GM18511 (cell line): ENCODE data around the gene FRMD5.
"Not testable (repeated sequence)": the region's sequence is repeated elsewhere in the genome, so short reads cannot be mapped to it uniquely, and the experiment has no call there.

Source experiments
- ATAC-seq: cut with Tn5 transposase; IDR thresholded peaks from one replicate; pipeline ENCODE4 v1.9.1; 2021; ENCODE audit warnings: mild to moderate bottlenecking, moderate library complexity; ENCODE audit not compliant: unreplicated experiment

FRMD5 gene

DNA sequence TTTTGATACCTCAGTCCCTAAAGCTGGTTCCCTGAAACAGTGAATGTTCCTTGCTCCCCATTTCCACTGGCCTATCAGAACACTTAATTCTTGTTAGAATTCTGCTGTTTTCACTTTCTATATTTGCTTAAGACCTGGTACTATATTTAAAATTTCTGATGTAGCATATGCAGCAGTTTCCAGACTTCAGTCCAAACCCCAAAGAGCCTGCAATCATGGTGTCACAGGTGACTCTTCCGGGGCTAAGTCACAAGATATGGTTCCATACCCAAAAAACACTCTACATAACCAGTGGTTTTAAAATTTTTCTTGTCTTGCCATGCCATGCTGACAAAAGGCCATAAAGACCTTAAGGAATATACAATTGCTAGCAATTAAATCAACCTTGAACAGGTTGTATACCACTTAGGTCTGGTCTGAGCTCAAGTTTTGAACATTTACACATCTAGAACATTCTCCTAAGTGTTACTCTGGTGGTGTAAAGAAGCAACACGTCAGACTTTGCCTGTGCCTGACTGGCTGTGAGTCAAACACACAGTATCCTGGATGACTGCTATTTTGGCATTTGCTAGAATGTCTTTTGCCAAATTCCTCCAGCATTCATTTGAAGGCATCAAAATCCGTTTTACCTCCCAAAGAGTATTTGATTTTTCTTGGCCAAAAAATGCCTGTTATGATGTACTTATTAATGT lies 160.0 kb downstream of the FRMD5 start:
- ATAC-seq, result no peak

DNA sequence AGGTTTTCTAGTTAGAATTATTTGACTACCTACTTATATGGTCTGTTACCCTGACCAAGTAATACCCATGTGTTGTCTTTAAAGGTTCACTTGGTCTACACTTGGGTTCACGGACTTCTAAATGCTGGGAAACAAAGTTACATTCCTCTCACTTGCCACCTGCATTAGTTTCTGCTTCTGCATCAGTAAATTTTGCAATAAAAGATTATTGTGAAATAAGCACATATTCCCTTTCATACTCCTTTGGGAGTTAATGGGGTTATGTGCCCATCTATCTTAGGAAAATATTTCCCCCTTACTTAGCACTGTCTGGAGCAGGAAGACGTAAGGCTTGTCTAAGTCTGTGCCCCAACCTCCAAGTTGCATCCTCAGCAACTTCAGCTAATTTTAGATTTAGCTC lies 160.7 kb downstream of the FRMD5 start:
- ATAC-seq, result no peak

DNA sequence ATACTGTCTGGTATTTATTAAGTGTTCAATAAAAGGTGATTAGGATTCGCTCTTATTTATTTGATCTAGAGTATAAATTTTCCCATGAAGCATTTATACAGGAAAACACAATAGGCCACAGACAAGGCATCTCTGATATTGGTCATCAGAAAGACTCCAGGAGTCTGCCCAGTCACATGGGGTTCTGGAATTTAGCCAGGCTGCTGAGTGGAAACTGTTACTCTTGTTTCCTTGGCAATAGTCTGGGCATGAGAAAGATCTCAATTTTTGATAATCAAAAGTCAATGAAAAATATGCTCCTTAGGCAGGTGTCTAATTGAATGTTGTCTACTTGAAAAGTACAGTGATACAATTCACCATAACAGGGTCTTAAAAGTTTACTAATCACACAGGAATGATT lies 161.2 kb downstream of the FRMD5 start:
- ATAC-seq, result no peak

DNA sequence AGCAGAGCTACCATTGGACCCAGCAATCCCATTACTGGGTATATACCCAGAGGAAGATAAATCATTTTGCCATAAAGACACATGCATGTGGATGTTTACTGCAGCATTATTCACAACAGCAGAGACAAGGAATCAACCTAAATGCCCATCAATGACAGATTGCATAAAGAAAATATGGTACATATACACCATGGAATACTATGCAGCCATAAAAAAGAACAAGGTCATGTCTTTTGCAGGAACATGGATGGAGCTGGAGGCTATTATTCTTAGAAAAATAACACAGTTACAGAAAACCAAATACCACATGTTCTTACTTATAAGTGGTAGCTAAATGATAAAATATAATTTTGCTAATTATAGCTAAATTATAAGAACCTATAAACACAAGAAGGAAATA lies 162.3 kb downstream of the FRMD5 start:
- ATAC-seq, result not testable (repeated sequence)

DNA sequence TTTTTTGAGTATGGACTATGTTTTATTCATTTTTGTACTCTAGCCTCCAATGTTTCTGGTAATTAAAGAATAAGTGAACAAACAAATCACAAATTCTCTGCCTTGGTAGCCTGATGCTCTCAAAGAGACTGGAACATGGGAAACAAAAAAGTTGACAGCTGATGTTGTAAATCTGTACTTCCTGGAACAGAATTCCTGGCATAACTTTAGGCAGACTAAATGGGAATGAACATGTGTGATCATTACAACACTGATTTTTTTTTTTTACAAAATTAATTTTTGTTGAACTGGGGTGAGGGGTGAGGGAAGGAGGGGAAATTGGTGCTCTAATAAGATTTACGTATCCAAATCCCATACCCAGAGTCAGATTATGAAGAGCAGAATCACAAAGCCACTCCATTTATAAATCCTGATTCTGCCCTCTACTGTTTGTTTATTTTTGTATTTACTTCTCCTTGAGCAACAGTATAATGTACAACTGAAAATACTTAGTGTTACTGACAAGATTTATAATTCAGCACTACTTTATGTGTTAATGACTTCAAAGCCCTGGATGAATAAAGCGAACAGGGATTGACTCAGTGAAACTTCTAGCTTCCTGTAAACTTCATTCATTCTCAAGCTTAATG lies 165.0 kb downstream of the FRMD5 start:
- no peak for ATAC-seq

DNA sequence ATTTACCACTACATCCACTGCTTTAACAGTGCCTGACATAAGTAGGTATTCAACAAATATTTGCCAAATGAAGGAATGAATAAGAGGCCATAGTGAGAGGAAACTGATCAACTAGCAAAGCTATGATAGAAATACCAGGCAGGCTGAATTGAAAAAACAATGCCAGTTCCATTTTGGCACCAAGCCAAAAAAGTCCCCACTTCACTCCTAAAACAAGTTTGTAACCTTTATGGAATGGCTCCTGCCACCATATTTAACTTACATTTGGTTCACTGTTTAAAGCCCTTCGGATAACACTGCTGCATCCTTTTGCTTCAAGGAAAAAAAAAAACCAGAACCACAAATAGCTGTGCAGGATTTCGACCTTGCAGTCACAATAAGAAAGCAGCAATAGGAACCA lies 166.1 kb downstream of the FRMD5 start:
- ATAC-seq, result no peak

DNA sequence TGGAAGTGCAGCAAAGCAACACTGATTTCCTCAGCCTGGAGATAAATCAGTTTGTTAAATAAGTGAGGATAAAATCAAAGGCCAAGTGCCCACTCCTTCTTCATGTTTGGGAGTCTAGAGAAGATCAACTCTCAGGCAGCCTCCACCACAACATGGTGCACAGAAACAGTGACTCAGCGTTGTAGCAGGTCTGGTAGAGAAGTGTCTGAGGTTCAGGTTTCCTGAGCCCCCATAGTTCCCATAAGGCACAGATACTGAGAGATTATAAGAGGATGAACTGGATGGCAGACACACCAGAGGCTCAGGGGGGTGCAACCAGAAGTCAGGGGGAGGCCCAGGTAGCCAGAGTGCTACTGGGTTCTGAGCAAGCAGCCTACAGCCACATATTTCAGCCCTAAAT lies 166.7 kb downstream of the FRMD5 start:
- no peak for ATAC-seq

DNA sequence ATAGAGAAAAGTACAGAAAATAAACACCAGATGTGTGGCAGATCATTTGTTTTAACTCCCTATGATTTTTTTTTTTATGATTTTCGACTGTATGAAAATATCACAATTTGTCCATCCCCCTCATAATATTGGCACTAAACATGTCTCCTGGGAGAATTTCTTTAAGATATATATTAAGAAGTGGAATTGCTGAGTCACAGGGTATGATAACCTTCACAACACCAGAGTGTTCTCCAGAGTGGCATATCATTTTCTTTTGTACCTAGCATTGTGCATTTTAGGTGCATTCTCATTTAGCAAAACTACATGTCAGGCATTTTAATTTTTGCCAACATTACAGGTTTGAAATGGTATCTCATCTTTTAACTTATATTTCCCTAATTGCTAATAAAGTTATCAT lies 170.9 kb downstream of the FRMD5 start:
- no peak for ATAC-seq

DNA sequence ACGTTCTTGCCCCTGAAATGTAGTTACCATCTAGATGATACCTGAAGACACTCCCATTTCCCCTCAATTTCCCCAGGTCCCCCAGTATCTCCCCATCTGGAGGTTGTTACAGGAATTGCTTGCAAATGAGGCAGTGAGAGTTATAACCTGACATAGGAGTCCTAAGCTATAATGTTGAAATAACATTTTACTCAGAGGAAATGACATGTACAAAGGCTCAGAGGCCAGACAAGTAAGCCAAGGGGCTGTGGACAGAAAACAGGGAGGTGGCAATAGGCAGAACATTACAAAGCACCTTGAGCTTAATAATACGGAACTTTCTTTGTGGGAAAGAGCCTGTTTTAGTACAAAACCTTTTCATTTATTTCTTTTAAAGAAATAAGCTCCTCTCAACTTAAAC lies 171.9 kb downstream of the FRMD5 start:
- ATAC-seq, result no peak

DNA sequence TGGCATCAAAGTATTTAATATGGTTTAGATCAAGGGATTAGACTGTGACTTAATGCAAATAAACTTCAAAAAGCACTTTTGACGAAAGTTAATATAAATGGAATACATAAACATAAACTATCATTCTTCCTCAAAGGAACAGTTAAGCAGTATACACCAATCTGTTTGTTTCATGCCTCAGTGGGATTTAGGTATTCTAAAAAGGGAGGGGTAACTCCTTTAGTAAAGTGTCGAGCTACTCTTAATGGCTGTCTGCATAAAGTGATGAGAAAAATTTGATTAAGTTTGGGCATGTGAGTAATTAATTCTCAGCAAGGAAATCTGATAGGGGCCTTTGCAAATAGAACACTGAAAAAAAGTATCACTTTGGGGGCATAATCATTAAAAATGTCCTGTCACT lies 176.9 kb downstream of the FRMD5 start:
- no peak for ATAC-seq

DNA sequence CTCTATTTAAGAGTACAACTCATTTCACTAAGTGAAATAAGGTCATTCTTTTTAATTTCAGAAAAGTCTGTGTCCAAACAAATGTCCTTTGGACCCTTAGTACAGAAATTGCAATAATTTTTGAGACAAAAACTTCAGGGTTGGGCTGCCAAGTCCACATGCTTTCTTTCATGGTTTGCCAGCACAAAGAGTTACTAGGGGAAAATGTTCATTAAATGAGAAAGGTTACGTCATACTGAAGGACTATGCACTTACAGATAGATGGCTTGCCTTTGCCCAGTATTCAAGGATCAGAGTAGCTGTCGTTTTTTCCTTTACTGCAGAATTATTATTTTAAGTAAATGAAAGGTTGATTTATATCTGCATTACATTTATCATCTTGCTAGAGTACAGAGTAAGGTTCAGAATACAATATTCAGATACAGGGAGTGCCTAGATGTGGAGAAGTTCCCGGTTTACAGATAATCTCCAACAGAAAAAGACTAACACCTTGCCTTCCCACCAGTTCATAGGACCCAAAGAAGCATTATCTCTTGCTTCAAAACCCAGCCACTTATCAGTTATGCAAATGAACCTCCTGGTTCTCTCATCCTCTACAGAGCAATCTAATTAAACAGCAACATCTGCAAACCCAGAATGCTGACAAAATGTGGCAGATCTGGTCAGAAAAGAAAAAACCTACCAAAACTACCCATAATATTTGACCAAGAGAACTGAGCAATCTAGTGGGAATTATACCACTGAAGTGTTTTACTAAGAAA lies 179.3 kb downstream of the FRMD5 start:
- ATAC-seq, result no peak

DNA sequence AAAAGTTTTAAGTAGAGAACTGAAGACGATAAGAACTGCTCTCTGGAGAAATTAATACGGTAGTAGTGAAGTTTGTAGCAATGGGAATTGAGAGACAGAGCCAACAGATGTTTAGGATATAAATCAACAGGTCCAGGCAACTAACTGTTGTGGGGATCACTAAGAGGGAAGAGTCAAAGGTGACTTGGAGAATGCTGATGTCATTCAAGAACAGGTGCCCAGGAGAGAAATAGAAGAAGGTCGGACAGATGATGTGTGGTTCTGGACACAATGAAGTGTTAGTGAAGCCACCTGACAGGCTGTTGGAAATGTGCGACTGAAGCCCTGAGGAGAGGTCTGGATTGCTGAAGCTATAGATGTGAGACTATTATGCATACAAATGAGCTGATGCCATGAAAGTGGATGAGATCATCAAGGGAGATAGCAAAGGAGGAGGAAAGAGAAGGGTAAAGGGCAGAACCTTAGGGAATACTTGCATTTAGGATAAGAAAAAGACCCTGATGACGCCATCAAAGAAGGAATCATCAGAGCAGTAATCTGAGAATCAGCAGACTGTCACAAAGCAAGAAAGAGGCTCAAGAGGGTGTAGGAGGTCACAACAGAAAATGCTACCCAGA lies 183.7 kb downstream of the FRMD5 start:
- no peak for ATAC-seq

DNA sequence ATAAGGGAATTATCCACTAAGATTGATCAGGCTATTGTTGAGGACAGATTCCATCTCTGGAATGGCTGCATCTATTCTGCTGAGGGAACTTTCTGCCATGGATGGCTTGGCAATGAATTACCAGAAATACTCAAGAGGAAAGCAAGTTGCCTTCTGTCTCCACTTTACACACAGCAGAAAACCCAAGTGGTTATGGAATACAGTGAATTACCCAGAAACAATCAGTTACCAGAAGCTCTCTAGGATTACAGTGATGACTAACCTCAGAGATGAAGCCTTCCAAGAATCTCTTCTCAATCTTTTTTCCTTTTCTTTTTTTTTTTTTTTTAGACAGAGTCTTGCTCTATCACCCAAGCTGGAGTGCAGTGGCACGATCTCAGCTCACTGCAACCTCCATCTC lies 185.0 kb downstream of the FRMD5 start:
- no peak for ATAC-seq

DNA sequence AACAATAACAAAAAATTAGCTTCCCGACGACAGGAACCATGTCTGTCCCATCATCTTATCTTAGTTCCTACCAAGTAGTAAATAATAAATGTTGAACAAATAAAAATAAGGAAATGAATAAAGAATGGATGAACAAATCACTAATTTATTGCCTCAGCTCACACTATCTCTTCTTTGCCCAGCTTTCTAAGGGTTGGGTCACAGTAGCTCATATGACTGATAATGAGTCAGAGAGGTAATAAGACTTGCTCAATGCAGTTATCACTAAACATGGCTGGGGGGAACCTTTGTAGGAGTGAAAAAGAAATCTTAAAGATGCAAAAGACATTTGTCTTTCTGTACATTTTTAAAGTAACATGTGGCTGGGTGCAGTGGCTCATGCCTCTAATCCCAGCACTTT lies 186.0 kb downstream of the FRMD5 start:
- no peak for ATAC-seq

DNA sequence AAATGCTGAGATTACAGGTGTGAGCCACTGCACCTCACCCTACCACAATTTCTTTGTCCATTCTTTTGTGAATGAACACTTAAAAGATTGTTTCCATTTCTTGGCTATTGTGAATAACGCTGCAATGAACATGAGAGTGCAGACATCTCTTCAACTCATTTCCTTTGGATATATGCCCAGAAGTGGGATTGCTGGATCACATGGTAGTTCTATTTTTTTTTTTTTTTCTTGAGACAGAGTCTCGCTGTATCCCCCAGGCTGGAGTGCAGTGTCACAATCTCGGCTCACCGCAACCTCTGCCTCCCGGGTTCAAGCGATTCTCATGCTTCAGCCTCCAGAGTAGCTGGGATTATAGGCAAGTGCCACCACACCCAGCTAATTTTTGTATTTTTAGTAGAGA lies 194.8 kb downstream of the FRMD5 start:
- not testable (repeated sequence) for ATAC-seq

DNA sequence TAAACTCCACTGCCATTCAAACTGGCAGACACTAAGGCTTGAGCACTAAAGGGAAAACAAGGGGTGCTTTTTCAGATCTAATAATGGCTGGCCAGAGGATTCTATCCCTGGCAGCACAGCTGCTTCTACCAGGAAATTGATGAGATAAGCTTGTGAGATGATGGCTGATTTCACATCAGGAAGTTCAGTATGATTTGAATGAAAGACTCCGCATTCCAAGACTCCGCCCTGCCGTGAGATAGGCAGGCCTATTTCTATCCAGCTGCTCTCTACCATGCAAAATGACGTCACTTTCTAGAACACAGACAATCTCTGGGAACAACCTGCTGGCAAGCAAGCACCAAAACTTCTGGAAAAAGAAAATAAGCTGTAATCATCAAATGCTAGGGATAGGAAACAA lies 196.5 kb downstream of the FRMD5 start:
- ATAC-seq, result no peak

DNA sequence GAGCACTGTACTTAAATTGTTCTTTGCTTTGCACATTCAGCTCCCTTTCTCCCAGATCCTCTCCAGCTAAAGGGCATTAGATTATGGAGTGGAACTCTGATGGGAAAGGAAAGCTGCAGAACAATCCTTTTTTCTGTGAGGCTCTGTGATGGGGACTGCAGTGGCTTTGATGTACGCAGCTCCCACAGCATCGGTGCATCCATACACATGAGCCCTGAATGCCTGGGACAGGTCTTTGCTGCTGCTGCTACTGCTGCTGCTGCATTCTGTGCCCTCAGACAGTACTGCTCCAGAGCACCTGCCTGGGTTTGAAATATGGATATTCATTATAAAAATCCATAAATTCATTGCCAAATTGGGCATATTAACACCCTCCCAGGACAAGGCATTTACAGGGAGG lies 203.9 kb downstream of the FRMD5 start:
- no peak for ATAC-seq

DNA sequence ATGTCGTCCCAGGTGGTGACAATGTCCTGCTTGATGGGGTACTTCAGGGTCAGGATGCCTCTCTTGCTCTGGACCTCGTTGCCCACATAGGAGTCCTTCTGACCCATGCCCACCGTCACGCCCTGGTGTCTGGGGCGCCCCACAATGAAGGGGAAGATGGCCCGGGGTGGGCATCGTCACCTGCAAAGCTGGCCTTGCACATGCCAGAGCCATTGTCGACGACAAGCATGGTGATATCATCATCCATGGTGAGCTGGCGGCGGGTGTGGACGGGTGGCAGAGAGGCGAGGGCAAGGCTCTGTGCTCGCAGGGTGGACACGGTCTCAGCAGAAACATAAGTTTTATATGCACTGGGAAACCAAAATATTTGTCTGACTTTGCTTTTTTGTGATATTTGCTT lies 205.1 kb downstream of the FRMD5 start:
- no peak for ATAC-seq

DNA sequence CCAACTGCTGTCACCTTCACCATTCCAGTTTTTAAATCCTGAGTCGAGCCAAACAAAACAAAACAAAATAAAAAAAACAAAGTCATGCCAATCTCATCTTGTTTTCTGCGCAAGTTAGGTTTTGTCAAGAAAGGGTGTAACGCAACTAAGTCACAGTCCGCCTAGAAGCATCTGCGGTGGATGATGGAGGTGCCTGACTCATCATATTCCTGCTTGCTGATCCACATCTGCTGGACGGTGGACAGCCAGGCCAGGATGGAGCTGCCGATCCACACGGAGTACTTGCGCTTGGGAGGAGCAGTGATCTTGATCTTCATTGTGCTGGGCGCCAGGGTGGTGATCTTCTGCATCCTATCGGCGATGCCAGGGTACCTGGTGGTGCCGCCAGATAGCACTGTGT lies 206.2 kb downstream of the FRMD5 start:
- no peak for ATAC-seq

DNA sequence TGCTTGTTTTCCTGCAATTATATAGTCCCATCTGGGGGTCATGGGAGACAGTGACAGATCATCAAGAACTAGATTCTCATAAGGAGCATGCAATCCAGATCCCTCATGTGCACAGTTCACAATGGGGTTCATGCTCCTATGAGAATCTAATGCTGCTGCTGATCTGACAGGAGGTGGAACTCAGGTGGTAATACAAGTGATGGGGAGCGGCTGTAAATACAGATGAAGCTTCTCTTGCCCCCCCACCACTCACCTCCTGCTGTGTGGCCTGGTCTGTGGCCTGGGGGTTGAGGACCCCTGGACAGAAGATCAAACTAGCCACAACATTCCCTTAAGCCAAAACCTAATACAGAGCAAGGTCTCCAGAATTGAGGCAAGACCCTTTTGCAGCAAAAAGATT lies 207.1 kb downstream of the FRMD5 start:
- ATAC-seq, result no peak

DNA sequence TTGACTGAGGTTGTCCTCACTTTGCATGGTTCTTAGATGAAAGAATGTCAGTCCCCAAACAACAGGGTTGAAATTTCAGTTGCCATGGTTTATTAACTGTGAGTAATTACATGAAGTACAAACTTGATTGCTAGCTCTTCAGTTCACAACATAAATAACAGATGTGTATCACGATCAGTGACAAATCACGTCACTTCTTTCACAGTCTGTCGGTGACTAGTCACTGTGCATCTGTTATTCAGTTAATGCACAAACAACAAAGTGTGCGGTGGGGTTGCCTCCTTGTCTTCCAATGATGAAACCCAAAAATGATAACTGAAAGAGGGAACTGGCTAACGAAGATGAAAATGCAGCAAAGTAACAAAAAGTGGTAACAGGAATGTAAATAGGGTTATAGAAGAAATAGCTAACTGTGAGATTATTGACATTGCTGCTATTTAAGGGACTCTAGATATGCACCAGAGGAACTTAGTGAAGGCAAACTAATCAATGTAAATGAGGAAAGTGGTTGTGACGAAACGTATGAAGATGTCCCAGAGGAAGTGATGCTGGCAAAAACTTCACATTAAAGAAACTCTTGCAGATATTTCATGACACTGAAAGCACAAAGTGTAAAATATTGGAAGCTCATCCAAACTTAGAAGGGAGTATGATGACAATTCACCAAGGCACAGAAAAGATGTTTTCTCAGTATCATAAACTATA lies 208.9 kb downstream of the FRMD5 start:
- ATAC-seq, result no peak
